ENCODE data around the gene COL6A2.
"Not testable (repeated sequence)": the region's sequence is repeated elsewhere in the genome, so short reads cannot be mapped to it uniquely, and the experiment has no call there.

COL6A2 gene

DNA sequence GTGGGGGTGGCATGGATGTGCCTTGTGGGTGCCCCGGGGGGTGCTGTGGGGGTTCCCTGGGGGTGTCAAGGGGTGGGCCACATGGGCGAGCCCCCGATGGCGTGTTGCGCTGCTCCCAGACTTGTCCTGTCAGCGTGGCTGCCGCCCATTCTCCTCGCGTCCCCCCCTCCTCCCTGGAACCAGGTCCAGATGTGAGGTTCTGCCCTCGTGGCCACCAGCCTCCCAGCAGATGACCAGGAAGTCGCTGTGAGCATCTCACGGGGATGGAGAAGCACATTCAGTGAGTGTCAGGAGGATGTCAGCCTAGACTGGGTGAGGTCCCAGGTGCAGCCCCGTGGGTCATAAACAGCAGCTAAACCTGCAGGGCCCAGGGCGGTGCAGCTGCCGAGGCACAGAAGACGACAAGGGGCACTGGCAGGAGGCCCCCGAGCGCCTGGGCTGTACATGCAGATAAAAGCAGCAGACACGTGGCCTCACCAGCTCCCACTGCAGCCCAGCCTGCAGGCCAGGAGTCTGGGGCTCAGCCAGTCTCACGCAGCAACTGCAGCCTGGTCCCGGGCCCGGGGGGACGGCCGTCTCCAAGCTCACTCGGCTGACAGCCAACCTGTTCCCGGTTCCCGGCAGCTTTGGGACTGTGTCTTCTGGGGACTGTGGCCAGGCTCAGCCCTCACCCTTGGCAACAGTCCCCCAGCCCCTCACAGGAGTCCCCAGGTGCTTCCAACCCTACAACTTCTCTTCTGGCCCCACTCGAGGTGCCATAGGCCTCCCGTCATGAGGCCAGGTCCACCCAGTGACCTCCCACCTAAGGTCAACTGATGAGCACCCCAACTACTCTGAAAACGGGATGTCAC is 17.5 kb upstream of the COL6A2 start:
- no peak for DNase-seq

DNA sequence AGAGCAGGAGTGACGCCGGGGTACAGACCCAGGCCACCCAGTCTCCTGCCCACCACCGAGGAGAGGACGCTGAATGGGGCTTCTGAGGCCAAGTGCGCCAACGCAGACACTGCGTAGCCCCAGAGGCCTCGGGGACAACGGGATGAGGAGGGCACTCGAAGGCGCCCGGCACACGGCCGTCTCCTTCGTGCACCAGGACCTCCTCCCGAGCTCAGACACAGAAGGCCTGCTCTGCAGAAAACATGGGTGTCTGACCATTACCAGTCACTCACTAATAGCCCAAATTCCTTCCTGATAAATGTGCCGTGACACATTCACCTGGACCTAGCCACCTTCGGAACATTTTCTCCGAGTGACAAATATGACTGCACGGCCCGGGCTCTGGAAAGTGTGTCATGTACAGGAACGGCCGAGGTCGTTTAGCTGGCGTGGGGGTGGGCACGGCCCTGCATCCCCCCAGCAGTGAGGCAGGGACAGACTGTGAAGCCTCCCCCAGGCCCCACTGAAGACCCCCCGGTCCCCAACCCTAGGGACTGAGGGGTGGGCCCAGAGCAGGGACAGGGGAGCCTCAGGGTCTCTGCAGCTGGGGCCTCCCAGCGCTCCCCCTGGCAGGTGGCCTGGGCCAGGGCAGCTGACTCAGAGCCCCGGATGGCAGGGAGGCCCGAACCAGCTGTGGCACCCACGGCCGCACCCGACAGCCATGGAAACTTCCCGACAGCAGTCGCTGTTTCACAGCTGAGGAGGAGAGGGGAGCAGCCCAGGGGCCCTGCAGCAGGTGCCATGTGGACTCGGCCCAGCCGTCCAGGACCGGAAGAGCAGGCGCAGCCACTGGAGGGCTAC is 16.7 kb upstream of the COL6A2 start:
- peak; percentile 74 for DNase-seq

DNA sequence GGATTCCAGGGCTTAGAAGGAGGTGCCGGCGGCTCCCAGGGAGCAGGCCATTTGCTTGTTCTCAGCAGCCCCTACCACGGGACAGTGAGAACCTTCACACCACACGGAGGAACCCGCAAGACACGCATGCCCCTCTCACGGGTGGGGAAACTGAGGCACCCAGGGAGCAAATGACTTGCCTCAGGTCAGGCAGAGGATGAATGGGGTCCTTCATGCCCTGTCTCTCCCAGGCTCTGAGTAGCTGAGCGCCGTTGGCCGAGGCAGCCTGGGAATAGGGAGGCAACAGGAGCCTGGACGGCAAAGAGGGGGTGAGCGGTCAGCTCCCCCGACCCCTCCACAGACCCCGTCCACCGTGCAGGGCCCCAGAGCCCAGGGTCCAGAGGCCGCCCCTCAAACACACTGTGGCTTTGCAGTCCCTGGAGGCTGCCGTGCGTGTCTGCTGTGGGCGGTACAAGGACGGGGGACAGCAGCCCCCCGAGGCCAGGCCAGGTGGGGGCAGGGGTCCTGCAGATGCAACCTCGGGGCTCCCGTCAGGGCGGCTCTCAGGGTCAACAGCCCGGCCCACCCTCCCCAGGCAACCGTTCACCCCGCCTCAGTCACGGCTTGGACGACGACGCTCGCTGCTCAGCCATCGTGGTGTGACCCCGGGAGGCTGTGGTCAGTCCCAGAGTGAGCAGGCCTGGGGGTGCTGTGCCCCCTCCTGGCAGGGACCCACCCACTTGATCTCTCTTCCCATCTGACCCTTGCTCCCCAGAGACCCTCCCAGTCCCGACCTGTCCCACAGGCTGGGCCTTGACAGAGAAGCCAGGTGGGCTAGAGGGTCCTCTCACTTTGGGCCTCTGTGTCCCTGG is 15.8 kb upstream of the COL6A2 start:
- no peak for DNase-seq

DNA sequence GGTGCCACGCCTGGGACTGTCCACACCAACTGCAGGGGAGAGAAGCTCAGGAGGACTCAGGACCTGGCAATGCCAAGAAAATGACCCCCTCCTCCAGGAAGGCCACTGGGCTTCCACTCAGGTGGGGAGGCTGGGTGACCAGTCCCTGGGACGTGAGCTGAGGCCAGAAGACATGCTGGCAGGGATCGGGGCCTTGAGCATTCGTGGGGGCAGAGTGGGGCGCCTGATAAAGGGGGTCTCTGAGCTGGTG is 15.3 kb upstream of the COL6A2 start:
- no peak for DNase-seq

DNA sequence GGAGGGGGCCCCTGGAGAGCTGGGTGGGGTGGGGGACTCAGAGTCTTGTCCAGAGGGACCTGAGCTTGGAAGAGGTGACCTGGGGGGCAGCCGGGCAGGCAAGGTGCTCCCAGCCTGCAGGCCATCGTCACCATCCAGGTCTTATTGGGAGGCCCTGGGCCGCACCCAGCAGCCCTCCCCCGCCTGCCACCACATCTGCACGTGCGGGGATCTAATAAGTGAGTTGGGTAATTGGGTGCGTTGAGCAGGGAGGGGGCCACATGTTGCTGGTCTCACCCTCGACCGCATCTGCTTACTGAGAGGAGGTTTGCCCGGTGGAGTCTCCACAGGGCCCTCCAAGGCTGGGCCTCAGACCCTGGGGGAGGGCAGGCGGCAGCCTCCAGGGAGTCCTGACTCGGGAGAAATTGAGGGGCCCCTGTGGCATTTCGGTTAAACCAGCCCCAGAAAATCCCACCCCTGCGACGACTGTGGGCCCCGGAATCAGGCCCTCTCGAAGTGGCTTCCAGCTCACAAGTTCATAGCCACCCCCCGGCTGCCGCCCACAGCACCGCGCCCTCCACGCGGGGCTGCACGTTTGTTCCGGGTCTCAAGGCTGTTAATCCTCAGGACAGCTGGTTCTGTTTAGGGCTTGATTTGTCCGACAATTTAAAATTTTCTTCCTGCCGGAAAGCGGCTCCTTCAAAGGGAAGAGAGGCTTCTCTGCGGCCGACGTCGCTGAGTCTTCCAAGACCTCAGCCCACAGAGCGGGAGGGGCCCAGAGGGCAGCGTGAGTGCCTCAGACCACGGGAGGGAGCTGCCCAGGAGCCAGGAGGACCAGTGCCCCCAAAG is 14.7 kb upstream of the COL6A2 start:
- no peak for DNase-seq

DNA sequence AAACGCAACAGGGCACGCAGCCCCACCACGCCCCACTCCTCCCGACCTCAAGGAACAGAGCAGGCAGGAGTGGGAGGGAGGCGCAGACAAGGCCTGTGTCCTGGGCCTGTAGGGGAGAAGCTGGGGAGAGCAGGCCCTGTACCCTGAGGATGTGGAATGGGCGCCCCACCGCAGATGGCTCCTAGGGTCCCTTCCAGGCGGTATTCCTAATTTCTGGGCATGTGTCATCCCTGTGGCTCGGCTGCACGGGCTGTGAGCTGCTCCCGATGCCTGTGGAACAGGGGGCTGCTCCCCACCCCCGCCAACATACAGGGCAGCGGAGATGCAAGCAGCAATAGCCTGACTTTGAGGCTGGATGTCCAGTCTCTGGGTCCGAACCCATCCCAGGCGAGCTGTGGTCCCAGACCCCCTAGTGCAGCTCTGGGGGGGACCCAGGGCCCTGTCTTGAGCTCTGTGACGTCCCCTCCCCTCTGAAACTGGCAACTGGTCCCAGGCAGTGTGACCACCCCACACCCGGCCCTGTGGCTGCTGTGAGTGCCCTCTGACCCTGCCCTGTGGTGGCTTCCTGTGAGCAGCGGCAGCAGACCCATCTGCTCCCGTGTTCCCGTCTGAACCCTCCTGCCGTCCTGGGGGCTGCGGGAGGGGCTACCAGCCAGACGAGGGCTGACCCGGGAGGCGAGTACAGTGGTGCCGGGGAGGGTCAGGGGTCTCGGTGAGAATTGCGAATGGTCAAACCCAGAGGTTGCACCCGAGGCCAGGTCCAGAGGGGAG is 13.9 kb upstream of the COL6A2 start:
- no peak for DNase-seq

DNA sequence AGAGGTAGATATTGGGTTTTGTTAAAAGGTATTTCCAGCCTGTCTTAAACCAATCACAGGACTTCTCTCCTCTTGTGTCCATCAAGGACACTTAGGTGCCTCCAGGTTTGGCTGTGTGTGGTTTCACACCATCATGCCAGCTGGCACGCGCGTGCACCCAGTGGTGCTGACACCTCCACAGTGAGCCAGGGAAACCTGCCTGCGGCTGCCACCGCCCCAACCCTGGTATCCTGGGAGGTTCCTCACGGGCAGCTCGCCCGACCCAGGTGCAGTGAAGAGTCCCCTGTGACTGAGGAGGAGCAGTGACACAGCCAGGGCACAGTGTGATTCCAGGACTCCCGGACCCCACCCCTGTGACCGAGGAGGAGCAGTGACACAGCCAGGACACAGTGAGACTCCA is 13.2 kb upstream of the COL6A2 start:
- no peak for DNase-seq

DNA sequence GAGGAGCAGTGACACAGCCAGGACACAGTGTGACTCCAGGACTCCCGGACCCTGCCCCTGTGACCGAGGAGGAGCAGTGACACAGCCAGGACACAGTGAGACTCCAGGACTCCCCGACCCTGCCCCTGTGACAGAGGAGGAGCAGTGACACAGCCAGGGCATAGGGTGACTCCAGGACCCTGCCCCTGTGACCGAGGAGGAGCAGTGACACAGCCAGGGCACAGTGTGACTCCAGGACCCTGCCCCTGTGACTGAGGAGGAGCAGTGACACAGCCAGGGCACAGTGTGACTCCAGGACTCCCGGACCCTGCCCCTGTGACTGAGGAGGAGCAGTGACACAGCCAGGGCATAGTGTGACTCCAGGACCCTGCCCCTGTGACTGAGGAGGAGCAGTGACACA is 12.7 kb upstream of the COL6A2 start:
- DNase-seq: not testable (repeated sequence)

DNA sequence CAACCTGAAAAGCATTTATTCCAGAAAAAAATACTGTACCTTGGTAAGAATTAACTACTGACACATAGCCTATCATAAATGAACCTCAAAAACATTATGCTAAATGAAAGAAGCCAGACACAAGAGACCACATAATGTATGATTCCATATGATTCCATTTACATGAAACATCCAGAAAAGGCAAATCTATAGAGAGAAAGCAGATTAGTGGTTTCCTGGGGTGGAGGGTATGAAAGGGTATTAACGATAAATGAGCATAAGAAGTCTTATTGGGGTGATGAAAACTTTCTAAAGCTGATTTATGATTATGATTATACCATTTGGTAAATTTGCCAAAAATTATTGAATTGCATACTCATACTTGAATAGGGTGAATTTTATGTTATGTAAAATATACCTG is 10.3 kb upstream of the COL6A2 start:
- no peak for DNase-seq

DNA sequence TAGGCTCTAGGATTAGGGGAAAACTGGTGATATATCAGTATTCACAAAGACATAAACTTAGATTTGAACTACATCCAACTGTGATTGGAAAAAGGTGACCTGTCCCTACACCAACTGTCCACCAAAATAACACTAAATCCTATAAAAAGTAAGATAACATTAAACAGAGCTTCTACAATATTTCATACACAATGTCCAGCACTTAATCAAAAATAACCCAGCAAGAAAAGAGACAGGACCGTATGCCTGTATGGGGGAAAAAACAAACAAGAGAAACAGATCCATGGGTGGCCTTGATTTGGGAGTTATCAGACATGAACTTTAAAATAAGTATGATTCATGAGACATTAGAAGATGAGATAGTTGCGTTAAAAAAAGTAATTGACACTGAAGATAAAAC is 9.7 kb upstream of the COL6A2 start:
- no peak for DNase-seq

DNA sequence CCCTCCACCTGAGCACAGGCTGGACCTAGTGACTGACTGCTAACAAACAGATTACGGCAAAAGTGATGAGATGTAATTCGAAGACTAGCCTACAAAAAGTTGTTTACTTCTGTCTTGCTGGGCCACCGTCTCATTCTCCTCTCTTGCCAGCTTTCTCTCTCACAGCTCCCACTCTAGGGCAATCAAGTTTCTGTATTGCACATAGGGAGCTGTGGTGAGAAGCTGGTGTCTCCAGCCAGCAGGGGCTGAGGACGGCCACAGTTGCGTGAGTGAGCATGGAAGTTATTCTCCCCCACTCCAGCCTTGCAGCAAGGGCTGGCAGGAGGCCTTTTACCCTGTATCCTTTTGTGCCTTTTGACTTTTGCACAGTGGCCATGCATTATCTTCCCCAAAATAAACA is 8.6 kb upstream of the COL6A2 start:
- DNase-seq: no peak

DNA sequence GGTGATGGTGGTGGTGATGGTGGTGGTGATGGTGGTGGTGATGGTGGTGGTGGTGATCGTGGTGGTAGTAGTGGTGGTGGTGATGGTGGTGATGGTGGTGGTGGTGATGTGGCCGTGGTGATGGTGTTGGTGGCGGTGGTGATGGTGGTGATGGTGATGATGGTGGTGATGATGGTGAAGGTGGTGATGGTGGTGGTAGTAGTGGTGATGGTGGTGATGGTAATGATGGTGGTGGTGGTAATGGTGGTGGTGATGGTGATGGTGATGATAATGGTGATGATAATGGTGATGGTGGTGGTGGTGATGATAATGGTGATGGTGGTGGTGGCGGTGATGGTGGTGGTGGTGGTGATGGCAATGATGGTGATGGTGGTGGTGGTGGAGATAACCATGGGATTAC is 6.8 kb upstream of the COL6A2 start:
- no peak for DNase-seq

DNA sequence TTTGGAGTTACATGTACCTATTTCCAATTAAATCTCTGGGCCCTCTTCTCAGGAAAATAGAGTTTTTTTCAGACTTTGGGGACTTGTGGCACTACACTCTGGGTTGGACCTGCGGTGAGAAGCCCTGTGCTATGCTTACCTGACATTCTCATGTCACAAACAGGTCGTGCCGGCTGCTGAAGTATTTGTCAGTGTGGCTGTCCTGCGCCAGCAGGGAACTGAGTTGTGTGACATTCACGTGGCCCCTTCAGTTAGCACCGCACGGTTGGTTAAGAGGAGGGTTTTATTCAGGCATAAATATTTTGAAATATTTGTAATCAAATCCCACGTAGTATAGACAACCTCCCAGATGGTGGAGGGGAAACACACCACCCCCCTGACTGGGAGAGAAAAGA is 6.3 kb upstream of the COL6A2 start:
- DNase-seq: no peak

DNA sequence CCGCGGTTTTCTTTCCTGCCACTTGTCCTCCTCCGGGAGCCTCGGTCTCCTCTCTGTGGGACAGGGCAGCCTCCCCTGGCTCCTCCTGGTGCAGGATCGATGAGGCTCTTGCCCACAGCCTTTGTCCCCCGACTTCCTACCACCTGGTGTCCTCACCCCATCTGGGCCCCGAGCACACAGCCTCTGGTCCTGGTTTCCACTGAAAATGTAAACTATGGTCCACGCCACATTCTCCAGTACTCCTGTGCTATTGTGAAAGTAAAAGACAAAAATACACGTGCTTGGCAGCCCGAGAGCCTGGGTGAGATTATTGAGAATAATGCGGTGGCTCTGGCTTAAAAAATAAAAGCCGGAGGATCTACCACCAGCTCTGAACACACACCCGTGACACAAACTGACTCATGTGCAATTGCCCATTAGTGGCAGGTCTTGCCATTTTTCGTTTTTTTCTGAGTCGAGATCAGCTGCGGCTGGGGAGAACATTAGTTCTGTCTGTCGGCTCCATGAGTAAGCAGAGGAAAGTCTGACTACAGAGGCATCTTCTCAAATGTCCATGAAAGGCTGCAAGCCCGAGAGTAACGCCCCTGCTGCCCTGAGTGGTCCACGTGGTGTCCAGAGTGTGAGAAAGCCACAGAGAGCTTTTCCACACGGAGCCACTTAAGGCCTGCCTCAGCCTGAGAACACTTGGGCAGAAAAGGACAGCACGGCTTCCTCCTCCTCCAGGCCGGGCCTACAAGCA is 5.7 kb upstream of the COL6A2 start:
- no peak for DNase-seq

DNA sequence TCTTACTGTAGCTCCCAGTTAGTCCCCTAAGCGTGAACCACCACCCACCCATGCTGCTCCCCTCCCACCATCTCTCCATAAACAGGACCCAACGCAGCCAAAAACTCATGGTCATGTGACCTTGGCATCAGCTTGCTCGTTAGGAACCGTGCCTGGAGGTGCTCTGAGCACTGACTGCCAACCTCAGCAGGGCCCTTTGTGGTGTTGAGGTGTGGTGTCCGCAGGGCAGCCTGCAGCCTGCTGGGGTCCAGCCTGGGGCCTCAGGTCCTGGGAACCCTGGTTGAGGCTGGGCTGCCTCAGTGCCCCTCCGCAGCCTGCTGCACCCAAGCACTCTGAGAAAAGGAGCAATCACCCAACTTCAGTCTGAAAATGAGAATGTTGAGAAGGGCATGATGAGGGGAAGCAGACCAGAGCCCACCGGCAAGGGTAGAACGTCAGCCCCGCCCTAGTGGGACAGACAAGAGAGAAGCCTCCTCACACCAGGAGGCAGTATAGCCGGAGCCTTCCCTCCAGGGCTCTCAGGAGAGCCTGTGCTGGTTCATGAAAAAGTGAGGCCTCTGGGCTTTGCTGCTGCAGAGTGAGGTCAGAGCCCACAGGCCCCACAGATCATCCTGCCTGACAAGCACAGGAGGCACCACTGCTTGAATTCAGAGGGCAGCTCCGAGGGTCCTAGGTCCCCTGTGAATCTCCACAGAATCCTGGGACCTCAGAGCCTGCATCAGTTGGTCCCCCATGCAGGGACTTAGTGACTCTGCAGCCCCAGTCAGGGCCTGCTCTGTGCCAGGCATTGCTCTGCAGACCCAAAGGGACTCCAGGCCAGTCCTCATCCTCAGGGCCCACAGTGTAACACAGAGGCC is 4.9 kb upstream of the COL6A2 start:
- DNase-seq: no peak

DNA sequence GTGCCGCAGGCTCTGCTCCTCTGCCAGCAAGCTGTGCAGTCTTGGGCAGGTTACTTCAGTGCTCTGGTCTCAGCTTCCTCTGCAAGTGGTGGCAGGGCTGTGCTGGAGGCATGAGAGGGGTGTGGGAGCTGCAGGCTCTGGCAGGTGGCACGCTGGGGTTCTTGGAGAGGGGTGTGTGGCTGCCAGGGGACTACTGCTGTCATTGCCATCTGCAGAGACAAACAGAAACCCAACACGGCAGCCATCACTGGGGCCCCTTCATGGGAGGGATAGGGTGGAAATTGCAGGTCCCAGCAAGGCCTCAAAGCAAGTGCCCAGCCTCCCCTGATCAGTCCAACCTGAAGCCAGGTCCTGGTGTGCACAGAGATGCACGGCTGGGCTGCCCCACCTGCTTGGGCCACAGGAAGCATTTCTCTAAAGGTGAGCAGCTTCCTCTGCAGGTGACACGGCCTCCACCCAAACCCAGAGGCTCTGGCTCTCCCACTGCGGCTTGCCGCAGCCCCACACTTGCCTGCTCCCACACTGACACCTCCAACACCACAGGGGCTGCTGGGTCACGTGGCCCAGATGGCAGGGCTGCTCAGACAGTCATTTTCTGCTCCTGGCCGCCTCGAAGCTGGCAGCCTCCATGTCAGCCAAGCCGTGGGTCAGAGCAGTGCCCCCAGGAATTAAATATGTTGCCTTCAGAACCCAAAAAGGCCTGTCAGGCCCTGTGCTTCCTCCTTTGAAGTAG is 4.1 kb upstream of the COL6A2 start:
- no peak for DNase-seq

DNA sequence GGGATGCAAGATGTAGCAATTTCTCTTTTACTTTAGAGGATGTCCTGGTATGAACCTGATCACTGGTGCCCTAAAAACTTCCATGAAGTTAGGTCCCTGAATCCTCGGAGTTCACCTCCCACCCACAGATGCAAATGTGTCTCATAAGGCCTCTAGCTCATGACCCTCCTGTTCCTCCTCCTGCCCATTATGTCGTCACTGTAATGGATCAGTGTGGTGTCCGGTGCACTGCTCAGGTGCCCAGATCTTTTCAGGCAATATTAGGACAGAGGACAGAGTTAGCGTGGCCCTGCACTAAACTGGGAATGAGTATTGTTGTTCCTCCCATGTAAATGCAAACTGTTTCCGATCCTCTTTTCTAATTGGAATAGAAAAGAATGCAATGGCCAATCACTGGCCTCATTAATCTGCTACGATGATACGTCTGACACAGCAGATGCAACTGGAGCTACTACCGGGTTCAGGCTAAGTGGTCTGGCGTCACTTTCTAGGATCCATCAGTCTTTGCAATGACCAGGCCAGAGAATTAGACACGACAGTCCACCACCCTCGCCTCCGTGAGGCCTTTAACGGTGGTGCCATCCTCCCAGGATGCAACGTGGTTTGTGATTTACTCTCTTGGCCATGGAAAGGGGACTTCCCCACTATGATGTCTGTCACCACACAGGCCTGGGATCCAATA is 3.4 kb upstream of the COL6A2 start:
- no peak for DNase-seq

DNA sequence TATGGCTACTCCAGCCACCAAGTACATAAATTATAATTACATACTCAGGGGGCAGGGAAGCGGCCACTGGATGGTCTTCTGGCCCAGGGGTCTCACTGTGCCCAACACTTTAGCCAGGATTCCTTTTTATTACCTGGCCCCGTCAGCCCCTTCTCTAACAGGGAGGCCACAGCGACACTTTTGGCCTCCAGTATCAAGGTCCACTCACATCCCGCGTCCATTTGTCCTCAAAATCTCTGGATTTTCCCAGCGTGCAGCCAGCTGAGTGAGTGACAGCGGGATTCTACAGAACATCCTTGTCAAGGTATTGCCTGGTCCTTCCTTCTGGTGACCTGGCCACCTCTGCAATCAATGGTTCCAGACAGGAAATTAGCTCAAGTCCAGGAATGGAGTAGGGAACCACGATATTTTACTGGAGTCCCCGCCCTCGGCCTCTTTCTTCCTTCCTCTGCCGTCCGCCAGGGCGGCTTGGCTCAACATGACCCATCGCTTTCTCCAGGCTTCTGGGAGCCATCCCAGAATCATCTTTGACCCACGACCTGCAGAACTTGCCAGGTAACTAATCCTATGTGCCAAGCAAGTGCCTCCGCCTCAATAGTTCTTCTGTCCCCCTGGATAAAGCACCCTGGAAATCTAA is 2.7 kb upstream of the COL6A2 start:
- DNase-seq: no peak

All from 8988T (cell line).